ENCODE measurements around the gene AP4B1.
"Not testable (repeated sequence)": the region's sequence is repeated elsewhere in the genome, so short reads cannot be mapped to it uniquely, and the experiment has no call there.

AP4B1 gene

DNA sequence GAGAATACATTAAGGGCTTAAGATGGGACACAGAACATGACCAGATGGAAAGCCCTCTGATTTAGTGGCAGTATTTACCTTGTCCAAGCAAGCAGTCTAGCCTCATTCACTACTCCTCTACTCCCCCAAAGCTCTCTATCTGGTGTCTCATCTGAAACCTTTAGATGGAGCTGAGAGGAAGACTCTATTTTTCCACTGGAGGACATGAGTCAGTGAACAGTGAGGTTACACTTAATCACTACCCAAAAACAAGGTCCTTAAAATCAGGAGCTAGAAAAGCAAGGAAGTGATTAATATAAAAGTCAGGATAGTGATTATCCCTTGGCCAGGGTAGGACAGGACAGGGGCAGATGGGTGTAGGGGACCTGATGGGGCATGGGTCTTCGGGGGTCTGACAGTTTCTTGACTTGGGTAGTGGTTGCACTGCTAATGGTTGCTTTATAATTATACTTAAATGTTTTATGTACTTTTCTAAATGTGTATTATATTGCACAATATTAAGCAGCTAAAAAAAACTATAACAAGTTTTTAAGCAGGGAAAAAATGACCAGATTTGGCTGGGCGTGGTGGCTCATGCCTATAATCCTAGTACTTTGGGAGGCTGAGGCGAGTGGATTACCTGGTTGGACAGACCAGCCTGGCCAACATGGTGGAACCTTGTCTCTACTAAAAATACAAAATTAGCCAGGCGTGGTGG lies 36.1 kb downstream of the AP4B1 start:
- no peaks in the 10 kb centered on the region for H3K36me3 ChIP-seq (ENCODE audit: insufficient read depth, low read length)
- no peaks in the 10 kb centered on the region for H3K27me3 ChIP-seq (ENCODE audit: control insufficient read depth in 1 of 2, insufficient read depth in 2 of 2, low read length in 2 of 2)
- no peaks in the 10 kb centered on the region for H3K9me3 ChIP-seq (ENCODE audit: low read length)
- H3K4me1 ChIP-seq (ENCODE audit: insufficient read depth, low read length): no peaks in the 10 kb centered on the region
- H3K4me3 ChIP-seq (ENCODE audit: low read depth in 1 of 2, low read length in 2 of 2): no peak overlapping the region
- no peak overlapping the region for H3K27ac ChIP-seq (ENCODE audit: low read depth, low read length)
- no peak overlapping the region for H3K9ac ChIP-seq (ENCODE audit: low read length)

GRCh38 chr1:113861641-113862040 lies 43.0 kb downstream of the AP4B1 start:
- Histone ChIP-seq H3K9me3 (ENCODE audit: low read length) (no peaks in the 10 kb centered on the region), H3K4me3 (ENCODE audit: low read depth in 1 of 2, low read length in 2 of 2) (no peak overlapping the region), H3K27ac (ENCODE audit: low read depth, low read length) (no peak overlapping the region), H3K9ac (ENCODE audit: low read length) (no peak overlapping the region), H3K4me1 (ENCODE audit: insufficient read depth, low read length) (no peaks in the 10 kb centered on the region), H3K27me3 (ENCODE audit: control insufficient read depth in 1 of 2, insufficient read depth in 2 of 2, low read length in 2 of 2) (no peaks in the 10 kb centered on the region), H3K36me3 (ENCODE audit: insufficient read depth, low read length) (no peaks in the 10 kb centered on the region)

DNA sequence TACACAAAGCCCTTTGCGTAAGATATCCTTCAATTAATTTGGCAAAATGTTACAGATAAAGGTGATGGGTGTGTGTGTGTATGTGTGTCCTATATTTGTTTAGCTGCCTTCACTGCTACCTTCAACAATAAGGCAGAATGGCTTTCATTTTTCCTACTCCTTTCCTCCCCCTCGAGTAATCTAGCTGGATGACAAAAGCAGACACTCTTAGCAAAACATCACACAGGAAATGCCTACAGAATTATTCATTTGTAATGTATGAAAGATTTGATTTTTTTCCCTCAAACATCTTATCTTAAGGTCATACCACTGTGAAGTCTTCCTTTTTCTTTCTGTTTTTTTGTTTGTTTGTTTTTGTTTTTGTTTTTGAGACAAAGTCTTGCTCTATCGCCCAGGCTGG lies 43.7 kb downstream of the AP4B1 start:
- H3K36me3 ChIP-seq (ENCODE audit: insufficient read depth, low read length): no peaks in the 10 kb centered on the region
- H3K9me3 ChIP-seq (ENCODE audit: low read length): no peaks in the 10 kb centered on the region
- no peaks in the 10 kb centered on the region for H3K4me1 ChIP-seq (ENCODE audit: insufficient read depth, low read length)
- no peaks in the 10 kb centered on the region for H3K27me3 ChIP-seq (ENCODE audit: control insufficient read depth in 1 of 2, insufficient read depth in 2 of 2, low read length in 2 of 2)
- H3K9ac ChIP-seq (ENCODE audit: low read length): no peak overlapping the region
- no peak overlapping the region for H3K27ac ChIP-seq (ENCODE audit: low read depth, low read length)
- no peak overlapping the region for H3K4me3 ChIP-seq (ENCODE audit: low read depth in 1 of 2, low read length in 2 of 2)

- Histone ChIP-seq H3K4me1 (ENCODE audit: insufficient read depth, low read length) (no peaks in the 10 kb centered on the region), H3K9me3 (ENCODE audit: low read length) (no peaks in the 10 kb centered on the region), H3K27me3 (ENCODE audit: control insufficient read depth in 1 of 2, insufficient read depth in 2 of 2, low read length in 2 of 2) (no peaks in the 10 kb centered on the region), H3K36me3 (ENCODE audit: insufficient read depth, low read length) (no peaks in the 10 kb centered on the region), H3K9ac (ENCODE audit: low read length) (no peak overlapping the region), H3K27ac (ENCODE audit: low read depth, low read length) (no peak overlapping the region), H3K4me3 (ENCODE audit: low read depth in 1 of 2, low read length in 2 of 2) (no peak overlapping the region)
Measured at GRCh38 chr1:113859478-113860175, 45.0 kb downstream of the AP4B1 start.

DNA sequence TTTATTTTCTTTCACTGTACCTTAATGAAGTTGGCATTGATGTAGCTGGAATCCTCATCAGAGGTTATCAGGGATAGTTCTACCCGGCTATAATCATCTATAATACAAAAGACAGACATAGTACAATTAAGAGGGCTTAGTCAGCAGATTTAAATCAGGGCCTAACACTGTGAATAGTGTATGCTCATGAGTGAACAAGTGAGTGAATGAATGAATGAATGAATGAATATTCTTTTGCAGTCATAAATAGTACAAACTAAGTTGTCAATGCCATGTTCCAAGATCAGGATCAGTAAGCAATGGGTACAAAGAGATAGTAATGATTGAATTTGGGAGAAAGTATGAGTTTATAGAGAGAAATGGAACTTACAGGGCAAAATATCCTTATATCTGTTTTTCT lies 45.6 kb downstream of the AP4B1 start:
- H3K9me3 ChIP-seq (ENCODE audit: low read length): no peaks in the 10 kb centered on the region
- H3K9ac ChIP-seq (ENCODE audit: low read length): no peak overlapping the region
- no peaks in the 10 kb centered on the region for H3K27me3 ChIP-seq (ENCODE audit: control insufficient read depth in 1 of 2, insufficient read depth in 2 of 2, low read length in 2 of 2)
- H3K4me1 ChIP-seq (ENCODE audit: insufficient read depth, low read length): no peaks in the 10 kb centered on the region
- no peak overlapping the region for H3K4me3 ChIP-seq (ENCODE audit: low read depth in 1 of 2, low read length in 2 of 2)
- H3K36me3 ChIP-seq (ENCODE audit: insufficient read depth, low read length): no peaks in the 10 kb centered on the region
- no peak overlapping the region for H3K27ac ChIP-seq (ENCODE audit: low read depth, low read length)

GRCh38 chr1:113858418-113858817 lies 46.2 kb downstream of the AP4B1 start:
- H3K27me3 ChIP-seq (ENCODE audit: control insufficient read depth in 1 of 2, insufficient read depth in 2 of 2, low read length in 2 of 2): no peaks in the 10 kb centered on the region
- no peaks in the 10 kb centered on the region for H3K36me3 ChIP-seq (ENCODE audit: insufficient read depth, low read length)
- no peaks in the 10 kb centered on the region for H3K9me3 ChIP-seq (ENCODE audit: low read length)
- H3K27ac ChIP-seq (ENCODE audit: low read depth, low read length): no peak overlapping the region
- H3K4me3 ChIP-seq (ENCODE audit: low read depth in 1 of 2, low read length in 2 of 2): no peak overlapping the region
- no peak overlapping the region for H3K9ac ChIP-seq (ENCODE audit: low read length)
- H3K4me1 ChIP-seq (ENCODE audit: insufficient read depth, low read length): no peaks in the 10 kb centered on the region

- H3K36me3 ChIP-seq (ENCODE audit: insufficient read depth, low read length): no peaks in the 10 kb centered on the region
- no peak overlapping the region for H3K9ac ChIP-seq (ENCODE audit: low read length)
- H3K4me1 ChIP-seq (ENCODE audit: insufficient read depth, low read length): no peaks in the 10 kb centered on the region
- no peaks in the 10 kb centered on the region for H3K9me3 ChIP-seq (ENCODE audit: low read length)
- no peak overlapping the region for H3K27ac ChIP-seq (ENCODE audit: low read depth, low read length)
- H3K27me3 ChIP-seq (ENCODE audit: control insufficient read depth in 1 of 2, insufficient read depth in 2 of 2, low read length in 2 of 2): no peaks in the 10 kb centered on the region
- no peak overlapping the region for H3K4me3 ChIP-seq (ENCODE audit: low read depth in 1 of 2, low read length in 2 of 2)
Measured at GRCh38 chr1:113857776-113858175, 46.8 kb downstream of the AP4B1 start.

DNA sequence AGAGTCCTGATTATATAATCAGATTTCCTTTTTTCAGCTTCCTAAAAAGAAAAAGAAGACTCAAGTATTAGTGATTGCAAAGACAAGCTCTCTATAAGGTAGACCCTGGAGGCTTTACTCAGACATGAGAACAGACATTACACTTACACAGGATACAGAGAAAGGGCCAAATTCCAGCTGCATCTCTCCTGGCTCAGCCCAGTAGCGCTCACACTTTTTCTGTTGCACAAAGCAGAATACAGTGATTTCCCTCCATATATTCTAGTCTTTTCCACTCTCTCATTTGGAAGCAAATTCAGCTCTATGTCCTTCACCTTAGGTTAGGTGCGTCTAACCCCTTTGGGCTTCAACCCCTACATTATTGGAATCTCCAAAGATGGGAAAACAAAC lies 48.2 kb downstream of the AP4B1 start:
- H3K27ac ChIP-seq (ENCODE audit: low read depth, low read length): no peak overlapping the region
- no peaks in the 10 kb centered on the region for H3K9me3 ChIP-seq (ENCODE audit: low read length)
- H3K4me3 ChIP-seq (ENCODE audit: low read depth in 1 of 2, low read length in 2 of 2): no peak overlapping the region
- no peaks in the 10 kb centered on the region for H3K36me3 ChIP-seq (ENCODE audit: insufficient read depth, low read length)
- H3K9ac ChIP-seq (ENCODE audit: low read length): no peak overlapping the region
- no peaks in the 10 kb centered on the region for H3K27me3 ChIP-seq (ENCODE audit: control insufficient read depth in 1 of 2, insufficient read depth in 2 of 2, low read length in 2 of 2)
- no peaks in the 10 kb centered on the region for H3K4me1 ChIP-seq (ENCODE audit: insufficient read depth, low read length)

DNA sequence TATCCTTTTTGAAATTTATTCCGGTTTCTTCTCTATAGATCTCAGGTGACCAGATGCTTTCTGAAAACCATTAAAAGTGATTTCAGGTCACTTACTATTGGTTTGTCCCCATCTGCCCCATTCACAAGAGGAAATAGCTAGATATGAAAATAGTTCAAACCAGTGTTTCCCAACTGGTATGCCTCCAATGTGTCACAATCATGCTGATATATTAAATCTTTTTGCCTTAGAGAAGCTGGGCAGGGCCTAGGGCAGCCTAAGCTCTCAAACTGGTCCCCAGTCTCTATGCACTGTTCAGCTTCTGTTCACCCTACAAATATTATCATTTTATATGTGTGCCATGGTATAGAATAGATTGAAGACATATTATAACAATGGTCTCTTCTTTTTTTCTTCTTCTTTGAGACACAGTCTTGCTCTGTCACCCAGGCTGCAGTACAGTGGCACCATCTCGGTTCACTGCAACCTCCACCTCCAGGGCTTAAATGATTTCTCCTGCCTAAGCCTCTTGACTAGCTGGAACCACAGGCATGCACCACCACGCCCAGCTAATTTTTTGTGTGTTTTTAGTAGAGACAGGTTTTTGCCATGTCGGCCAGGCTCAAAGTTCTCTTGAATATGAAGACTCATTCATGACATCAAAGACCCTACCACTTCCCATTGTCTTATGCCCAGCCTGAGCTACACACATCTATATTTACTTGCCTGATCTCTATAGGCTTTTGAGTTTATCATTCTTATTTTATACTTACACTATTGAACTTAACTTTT lies 48.8 kb downstream of the AP4B1 start:
- Histone ChIP-seq H3K9me3 (ENCODE audit: low read length) (no peaks in the 10 kb centered on the region), H3K36me3 (ENCODE audit: insufficient read depth, low read length) (no peaks in the 10 kb centered on the region), H3K4me3 (ENCODE audit: low read depth in 1 of 2, low read length in 2 of 2) (no peak overlapping the region), H3K4me1 (ENCODE audit: insufficient read depth, low read length) (no peaks in the 10 kb centered on the region), H3K27me3 (ENCODE audit: control insufficient read depth in 1 of 2, insufficient read depth in 2 of 2, low read length in 2 of 2) (no peaks in the 10 kb centered on the region), H3K9ac (ENCODE audit: low read length) (no peak overlapping the region), H3K27ac (ENCODE audit: low read depth, low read length) (no peak overlapping the region)

DNA sequence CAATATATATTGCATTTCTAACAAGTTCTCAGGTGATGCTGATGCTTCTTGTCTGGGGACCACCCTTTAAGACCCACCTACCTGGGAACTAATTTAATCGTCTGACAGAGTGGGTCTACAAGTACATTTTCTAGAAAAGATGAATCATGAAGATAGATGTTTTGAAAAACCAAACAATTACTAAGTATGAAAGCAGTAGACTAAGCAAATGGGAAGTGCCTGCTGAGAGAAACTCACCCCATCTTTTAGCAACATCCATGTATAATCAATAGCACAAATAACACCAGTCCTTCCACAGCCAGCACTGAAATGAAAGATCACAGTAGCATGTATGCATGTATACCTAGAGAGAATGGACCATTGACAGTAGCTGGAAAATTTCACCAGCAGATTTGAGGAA lies 50.4 kb downstream of the AP4B1 start:
- Histone ChIP-seq H3K4me1 (ENCODE audit: insufficient read depth, low read length) (no peaks in the 10 kb centered on the region), H3K27ac (ENCODE audit: low read depth, low read length) (no peak overlapping the region), H3K9me3 (ENCODE audit: low read length) (no peaks in the 10 kb centered on the region), H3K36me3 (ENCODE audit: insufficient read depth, low read length) (no peaks in the 10 kb centered on the region), H3K9ac (ENCODE audit: low read length) (no peak overlapping the region), H3K27me3 (ENCODE audit: control insufficient read depth in 1 of 2, insufficient read depth in 2 of 2, low read length in 2 of 2) (no peaks in the 10 kb centered on the region), H3K4me3 (ENCODE audit: low read depth in 1 of 2, low read length in 2 of 2) (no peak overlapping the region)

GRCh38 chr1:113852694-113853093 lies 51.9 kb downstream of the AP4B1 start:
- not testable (repeated sequence) for H3K9ac ChIP-seq (ENCODE audit: low read length); H3K27ac ChIP-seq (ENCODE audit: low read depth, low read length); H3K36me3 ChIP-seq (ENCODE audit: insufficient read depth, low read length); H3K27me3 ChIP-seq (ENCODE audit: control insufficient read depth in 1 of 2, insufficient read depth in 2 of 2, low read length in 2 of 2); H3K4me1 ChIP-seq (ENCODE audit: insufficient read depth, low read length); H3K4me3 ChIP-seq (ENCODE audit: low read depth in 1 of 2, low read length in 2 of 2); H3K9me3 ChIP-seq (ENCODE audit: low read length)

Measured in muscle layer of colon (tissue), 2 donors.